NCI-H446 treated with DMSO at 0.1 percent for 48 hours (cell line): Measurements from ENCODE around the gene ALOX5.
"Not testable (repeated sequence)": the region's sequence is repeated elsewhere in the genome, so short reads cannot be mapped to it uniquely, and the experiment has no call there.

ENCODE experiments used
- DNase-seq: peaks from one replicate; lab custom pipeline; 2025; lab: John Stamatoyannopoulos, UW

The ALOX5 gene

GRCh38 chr10:45374350-45375052 lies 485 bp downstream of the ALOX5 start:
- no peak for DNase-seq

- no peak for DNase-seq
Measured at GRCh38 chr10:45375101-45375500, 1.1 kb downstream of the ALOX5 start.

GRCh38 chr10:45375716-45376231 lies 1.8 kb downstream of the ALOX5 start:
- no peak for DNase-seq

- no peak for DNase-seq
Measured at GRCh38 chr10:45376371-45376801, 2.4 kb downstream of the ALOX5 start.

- no peak for DNase-seq
Measured at GRCh38 chr10:45377321-45377720, 3.3 kb downstream of the ALOX5 start.

- DNase-seq, result no peak
Measured at GRCh38 chr10:45377858-45378257, 3.8 kb downstream of the ALOX5 start.

- no peak for DNase-seq
Measured at GRCh38 chr10:45378914-45379726, 5.1 kb downstream of the ALOX5 start.

GRCh38 chr10:45379891-45380540 lies 6.0 kb downstream of the ALOX5 start:
- DNase-seq, result no peak

GRCh38 chr10:45380903-45381620 lies 7.0 kb downstream of the ALOX5 start:
- DNase-seq, result no peak

GRCh38 chr10:45382591-45382990 lies 8.6 kb downstream of the ALOX5 start:
- no peak for DNase-seq

- DNase-seq, result no peak
Measured at GRCh38 chr10:45383682-45384330, 9.8 kb downstream of the ALOX5 start.

- no peak for DNase-seq
Measured at GRCh38 chr10:45386657-45387056, 12.6 kb downstream of the ALOX5 start.

GRCh38 chr10:45387096-45387893 lies 13.3 kb downstream of the ALOX5 start:
- DNase-seq, result no peak

- not testable (repeated sequence) for DNase-seq
Measured at GRCh38 chr10:45389671-45390070, 15.7 kb downstream of the ALOX5 start.

- DNase-seq, result not testable (repeated sequence)
Measured at GRCh38 chr10:45391636-45392035, 17.6 kb downstream of the ALOX5 start.

GRCh38 chr10:45395554-45395953 lies 21.5 kb downstream of the ALOX5 start:
- DNase-seq, result no peak

- no peak for DNase-seq
Measured at GRCh38 chr10:45398595-45398994, 24.6 kb downstream of the ALOX5 start.

GRCh38 chr10:45399113-45399512 lies 25.1 kb downstream of the ALOX5 start:
- DNase-seq, result no peak

GRCh38 chr10:45403151-45403550 lies 29.1 kb downstream of the ALOX5 start:
- no peak for DNase-seq

- no peak for DNase-seq
Measured at GRCh38 chr10:45404087-45404769, 30.2 kb downstream of the ALOX5 start.
